Astrocyte (in vitro differentiated cells and primary cell): ENCODE measurements around the gene PEPD.

ENCODE experiments used
- CTCF ChIP-seq: IDR thresholded peaks from 2 replicates; pipeline ENCODE4 v1.5.1; 2011; ENCODE audit warnings: low read depth, mild to moderate bottlenecking, inconsistent platforms, low read length, moderate library complexity; ENCODE audit not compliant: insufficient read depth
- EZH2 ChIP-seq: IDR thresholded peaks from 2 replicates; pipeline ENCODE4 v1.6.1; 2012; ENCODE audit warnings: mild to moderate bottlenecking, low read length, inconsistent platforms; ENCODE audit not compliant: insufficient read depth

- no peak for TF ChIP-seq CTCF
- TF ChIP-seq EZH2: no peak
Measured at GRCh38 chr19:33399745-33400681, 121.6 kb downstream of the PEPD start.
